WTC11 (cell line): Measurements from ENCODE around the gene RANBP17. TPM values are rescaled to one million over a fixed set of nuclear protein-coding genes. Genes with fewer than 3 reads are reported as not detected.

Source experiments
- ATAC-seq: fragments of 200-7000 bp; cut with Tn5 transposase; 2 replicates; pipeline ENCODE4 v1.10.0; 2021; ENCODE audit warnings: mild to moderate bottlenecking, moderate library complexity
- CTCF ChIA-PET: fragments of 300-600 bp; sonication (Branson Sonifier 250); formaldehyde crosslinking; loops from one replicate; lab custom pipeline; 2021; ENCODE audit warnings: antibody characterized with exemption; lab: Charles Lee
- POLR2A ChIA-PET: fragments of 350-600 bp; sonication (Branson Sonifier 250); formaldehyde crosslinking; loops from one replicate; lab custom pipeline; 2021; ENCODE audit warnings: antibody characterized with exemption; lab: Charles Lee
- DNase-seq: peaks from one replicate; pipeline ENCODE4 v3.0.0; 2021; ENCODE audit warnings: low spot score
- H3K27ac Mint-ChIP-seq: 2 replicates; pipeline ENCODE4 v1.8.0; 2021; ENCODE audit warnings: mixed read lengths
- H3K27me3 Mint-ChIP-seq: 2 replicates; pipeline ENCODE4 v1.8.0; 2021; ENCODE audit warnings: low read depth, mild to moderate bottlenecking, moderate library complexity, mixed read lengths
- H3K36me3 Mint-ChIP-seq: 2 replicates; pipeline ENCODE4 v1.8.0; 2021; ENCODE audit warnings: mixed read lengths
- H3K4me1 Mint-ChIP-seq: 2 replicates; pipeline ENCODE4 v1.8.0; 2022; ENCODE audit warnings: mixed read lengths
- H3K4me3 Mint-ChIP-seq: 2 replicates; pipeline ENCODE4 v1.8.0; 2021; ENCODE audit warnings: mild to moderate bottlenecking, moderate library complexity, mixed read lengths
- H3K9me3 Mint-ChIP-seq: 2 replicates; pipeline ENCODE4 v1.8.0; 2021; ENCODE audit warnings: mixed read lengths
- AR ChIP-seq: fragments of 250-450 bp; sonication (Bioruptor Pico); IDR thresholded peaks from 2 replicates; pipeline ENCODE4 v1.9.0; 2021; ENCODE audit warnings: mild to moderate bottlenecking
- ARID4B ChIP-seq: sonication (generic); formaldehyde crosslinking; IDR thresholded peaks from 2 replicates; pipeline ENCODE4 v1.8.0; 2023; ENCODE audit warnings: missing genetic modification reagents, mild to moderate bottlenecking, borderline replicate concordance
- CTCF ChIP-seq: fragments of 200-600 bp; IDR thresholded peaks from 2 replicates; pipeline ENCODE4 v1.8.0; 2022; ENCODE audit warnings: antibody characterized with exemption
- NR1H2 ChIP-seq: sonication (generic); formaldehyde crosslinking; IDR thresholded peaks from 2 replicates; pipeline ENCODE4 v1.9.0; 2021; ENCODE audit warnings: mild to moderate bottlenecking, moderate library complexity, missing genetic modification reagents
- OVOL2 ChIP-seq: fragments of 250-450 bp; sonication (Bioruptor Pico); IDR thresholded peaks from 2 replicates; pipeline ENCODE4 v1.9.0; 2021; ENCODE audit warnings: mild to moderate bottlenecking, borderline replicate concordance
- PRDM15 ChIP-seq: sonication (generic); formaldehyde crosslinking; IDR thresholded peaks from 2 replicates; pipeline ENCODE4 v1.8.0; 2022; ENCODE audit warnings: missing genetic modification reagents
- ZNF281 ChIP-seq: sonication (generic); formaldehyde crosslinking; IDR thresholded peaks from 2 replicates; pipeline ENCODE4 v1.8.0; 2023; ENCODE audit warnings: mild to moderate bottlenecking, missing genetic modification reagents
- total RNA-seq: library from RNA; stranded (reverse); gene quantifications from 3 replicates; pipeline ENCODE4 v1.2.3, GENCODE V29; 2021

Gene RANBP17
- total RNA-seq, 1 experiment from 2014 or later, result 23.1 TPM

- no peak for DNase-seq
- H3K36me3 Mint-ChIP-seq, result peaks cover 13% of the 10 kb centered on the region
- no peak overlapping the region for H3K27ac Mint-ChIP-seq
- H3K27me3 Mint-ChIP-seq, result peaks cover 2% of the 10 kb centered on the region; the same call in 1 of the 2 replicates
- H3K9me3 Mint-ChIP-seq, result peaks cover 17% of the 10 kb centered on the region
- POLR2A ChIA-PET, result no interaction called here
- no peak for ATAC-seq
- TF ChIP-seq NR1H2 (no peak), ZNF281 (no peak), CTCF (no peak)
- H3K4me1 Mint-ChIP-seq, result no peaks in the 10 kb centered on the region
- H3K4me3 Mint-ChIP-seq, result no peak overlapping the region
- CTCF ChIA-PET, result no interaction called here
Observed at GRCh38 chr5:170985486-170985885, 123.7 kb downstream of the RANBP17 start.

- Mint-ChIP-seq H3K4me1 (no peaks in the 10 kb centered on the region), H3K36me3 (peaks cover 2% of the 10 kb centered on the region), H3K27me3 (no peaks in the 10 kb centered on the region), H3K27ac (no peak overlapping the region), H3K4me3 (no peak overlapping the region), H3K9me3 (peaks cover 6% of the 10 kb centered on the region)
- DNase-seq (no peak), ATAC-seq (no peak)
- CTCF ChIA-PET, result no interaction called here
- POLR2A ChIA-PET, result no interaction called here
- TF ChIP-seq PRDM15 (CRISPR knock-in tag) (no peak), OVOL2 (CRISPR knock-in tag) (no peak), AR (no peak), NR1H2 (no peak), ARID4B (CRISPR knock-in tag) (no peak)
Observed at GRCh38 chr5:170986598-170986997, 124.8 kb downstream of the RANBP17 start.
